DLD1 (cell line): ENCODE data around the gene CRB3.
"Not testable (repeated sequence)": the region's sequence is repeated elsewhere in the genome, so short reads cannot be mapped to it uniquely, and the experiment has no call there.

Experiments
- in situ Hi-C: cut with HindIII; loops from 2 replicates; pipeline ENCODE4 v1.10.0; 2017; ENCODE audit warnings: low sequenced_read_pairs

Gene CRB3

GRCh38 chr19:6464070-6464873, at the start of gene CRB3:
CRB3 (plus strand) TSS chr19:6464271; CDS start chr19:6464702, 431 bp downstream.
- in situ Hi-C loops = no loop called here

- in situ Hi-C loops = no loop called here
Observed at GRCh38 chr19:6414793-6415590, 49.1 kb upstream of the CRB3 start.

- in situ Hi-C loops = no loop called here
Observed at GRCh38 chr19:6415591-6416190, 48.4 kb upstream of the CRB3 start.

GRCh38 chr19:6416658-6417405, 47.2 kb upstream of the CRB3 start:
- in situ Hi-C loops = no loop called here

GRCh38 chr19:6417713-6418561, 46.1 kb upstream of the CRB3 start:
- in situ Hi-C loops = no loop called here

GRCh38 chr19:6418562-6418932, 45.5 kb upstream of the CRB3 start:
- in situ Hi-C loops = no loop called here

GRCh38 chr19:6421075-6422014, 42.7 kb upstream of the CRB3 start:
- in situ Hi-C loops = no loop called here

GRCh38 chr19:6423499-6424194, 40.4 kb upstream of the CRB3 start:
- in situ Hi-C loops = no loop called here

GRCh38 chr19:6424195-6424938, 39.7 kb upstream of the CRB3 start, which contains the start of gene KHSRP:
KHSRP (minus strand) TSS chr19:6424811; CDS start chr19:6424701, 110 bp downstream.
- in situ Hi-C loops = no loop called here

GRCh38 chr19:6424939-6425731, 38.9 kb upstream of the CRB3 start:
- in situ Hi-C loops = no loop called here

GRCh38 chr19:6425732-6426620, 38.1 kb upstream of the CRB3 start:
- in situ Hi-C loops = no loop called here

GRCh38 chr19:6427131-6427530, 36.9 kb upstream of the CRB3 start:
- in situ Hi-C loops = no loop called here

GRCh38 chr19:6428692-6429418, 35.2 kb upstream of the CRB3 start:
- in situ Hi-C loops = not testable (repeated sequence)

GRCh38 chr19:6429419-6430221, 34.5 kb upstream of the CRB3 start:
- in situ Hi-C loops = no loop called here
